Sigmoid colon (tissue), 7 donors: ENCODE data around the gene ARHGAP25. TPM values are rescaled to one million over a fixed set of nuclear protein-coding genes. Genes with fewer than 3 reads are reported as not detected.

Experiments
- DNase-seq: peaks from one replicate; pipeline ENCODE4 v3.0.0-alpha.2; 2019
- H3K27ac ChIP-seq, 4 donors: fragments of 200-600 bp; sonication (generic); one replicate each; pipeline ENCODE4 v1.5.1; 2016 to 2019; ENCODE audit warnings: mild to moderate bottlenecking in 1 of 4
- H3K27me3 ChIP-seq, 3 donors: fragments of 200-600 bp; sonication (generic); one replicate each; pipeline ENCODE4 v1.5.1; 2019; ENCODE audit warnings: mild to moderate bottlenecking in 1 of 3
- H3K36me3 ChIP-seq, 4 donors: fragments of 200-600 bp; sonication (generic); one replicate each; pipeline ENCODE4 v1.5.1; 2016 to 2019
- H3K4me1 ChIP-seq, 4 donors: fragments of 200-600 bp; sonication (generic); one replicate each; pipeline ENCODE4 v1.5.1; 2017 to 2019
- H3K4me3 ChIP-seq, 4 donors: fragments of 200-600 bp; sonication (generic); one replicate each; pipeline ENCODE4 v1.5.1; 2017 to 2019; ENCODE audit warnings: mild to moderate bottlenecking in 2 of 4, moderate library complexity in 1 of 4
- H3K9me3 ChIP-seq, 4 donors: fragments of 200-600 bp in 3 of 4; sonication (generic) in 3 of 4; one replicate each; pipeline versions ENCODE4 v1.5.1 to v1.6.1; 2013 to 2019
- EP300 ChIP-seq, 4 donors: sonication (generic); formaldehyde crosslinking; IDR thresholded peaks; one replicate each; pipeline ENCODE4 v1.6.1; 2017; ENCODE audit warnings: antibody characterized with exemption in 4 of 4
- POLR2A ChIP-seq, 2 donors: fragments of 450-650 bp; IDR thresholded peaks; one replicate each; pipeline ENCODE4 v1.6.1; 2016; ENCODE audit warnings: antibody characterized with exemption in 2 of 2, mild to moderate bottlenecking in 2 of 2, moderate library complexity in 2 of 2
- POLR2AphosphoS5 ChIP-seq, 4 donors: sonication (generic); formaldehyde crosslinking; IDR thresholded peaks; one replicate each; pipeline ENCODE4 v1.6.1; 2017; ENCODE audit warnings: antibody characterized with exemption in 4 of 4
- WGBS, 2 donors: extraction: QIAGEN DNeasy Blood & Tissue Kit; methylation state at CpG; one replicate each; pipeline ENCODE4 v1.1.7; 2013; 5-methylcytosine and 5-hydroxymethylcytosine counted together
- intact Hi-C: fragments of 100-400 bp; cut with DNase I; formaldehyde crosslinking; loops from one replicate; pipeline ENCODE4 v1.15.1; 2023
- polyA plus RNA-seq, 3 donors: library from polyadenylated mRNA; stranded (reverse); fragments of 200-250 nt; gene quantifications; one replicate each; pipeline ENCODE4 v1.2.3, GENCODE V29; 2013
- total RNA-seq, 4 donors: library from RNA; depleted of rRNA; stranded (reverse); fragments of >200 nt; gene quantifications; one replicate each; pipeline ENCODE4 v1.1.0, GENCODE V29; 2016
- TF ChIP-seq, protein P1 (sequence below), 4 experiments: fragments of 450-650 bp in 3 of 4; fragments of 200-600 bp in 1 of 4; IDR thresholded peaks; one replicate each; pipeline ENCODE4 v1.5.1; 2016 to 2019; ENCODE audit warnings: antibody characterized with exemption in 4 of 4, mild to moderate bottlenecking in 3 of 4, moderate library complexity in 2 of 4
- donor health status: healthy with polysubstance abuse.
- donor health status: Bipolar disorder and iron deficiency.
- donor health status: healthy.

Gene ARHGAP25
- total and polyA plus RNA-seq, 7 donors, result 2.6 to 18.1 (median 5.8) TPM

DNA sequence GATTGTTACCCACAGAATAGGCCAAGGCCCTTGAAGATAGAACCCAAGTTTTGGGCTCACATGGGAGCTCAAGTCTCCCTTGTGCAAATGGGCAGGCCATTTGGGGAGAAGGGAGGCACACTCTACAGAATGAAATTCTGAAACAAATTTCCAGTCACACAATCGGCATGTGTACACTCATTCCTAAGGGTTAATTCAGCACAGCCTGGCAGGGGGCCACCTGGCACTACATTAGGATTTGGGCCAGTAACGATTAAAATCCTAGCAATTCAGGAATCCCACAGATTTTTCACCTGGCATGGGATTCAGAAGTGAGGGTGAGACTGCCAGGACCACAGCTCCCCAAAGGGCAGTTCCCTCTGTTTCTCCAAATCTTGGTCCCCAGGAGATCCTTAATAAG is 90.2 kb downstream of the ARHGAP25 start:
- Histone ChIP-seq H3K27me3 (no peaks in the 10 kb centered on the region), H3K4me3 (no peak overlapping the region), H3K36me3 (no peaks in the 10 kb centered on the region), H3K27ac (no peak overlapping the region), H3K9me3 (no peaks in the 10 kb centered on the region), H3K4me1 (peaks cover 0 to 17% (median 15%) of the 10 kb centered on the region in 4 donors)
- no peak for DNase-seq
- intact Hi-C loops, result no loop called here
- TF ChIP-seq POLR2A (IDR thresholded peaks at IDR 0.05) (no peak), POLR2AphosphoS5 (IDR thresholded peaks at IDR 0.05) (no peak), EP300 (IDR thresholded peaks at IDR 0.05) (no peak)
- TF ChIP-seq, protein P1, sequence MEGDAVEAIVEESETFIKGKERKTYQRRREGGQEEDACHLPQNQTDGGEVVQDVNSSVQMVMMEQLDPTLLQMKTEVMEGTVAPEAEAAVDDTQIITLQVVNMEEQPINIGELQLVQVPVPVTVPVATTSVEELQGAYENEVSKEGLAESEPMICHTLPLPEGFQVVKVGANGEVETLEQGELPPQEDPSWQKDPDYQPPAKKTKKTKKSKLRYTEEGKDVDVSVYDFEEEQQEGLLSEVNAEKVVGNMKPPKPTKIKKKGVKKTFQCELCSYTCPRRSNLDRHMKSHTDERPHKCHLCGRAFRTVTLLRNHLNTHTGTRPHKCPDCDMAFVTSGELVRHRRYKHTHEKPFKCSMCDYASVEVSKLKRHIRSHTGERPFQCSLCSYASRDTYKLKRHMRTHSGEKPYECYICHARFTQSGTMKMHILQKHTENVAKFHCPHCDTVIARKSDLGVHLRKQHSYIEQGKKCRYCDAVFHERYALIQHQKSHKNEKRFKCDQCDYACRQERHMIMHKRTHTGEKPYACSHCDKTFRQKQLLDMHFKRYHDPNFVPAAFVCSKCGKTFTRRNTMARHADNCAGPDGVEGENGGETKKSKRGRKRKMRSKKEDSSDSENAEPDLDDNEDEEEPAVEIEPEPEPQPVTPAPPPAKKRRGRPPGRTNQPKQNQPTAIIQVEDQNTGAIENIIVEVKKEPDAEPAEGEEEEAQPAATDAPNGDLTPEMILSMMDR (IDR thresholded peaks at IDR 0.05), result no peak
- 63 to 80% methylated on average over 2 of the region's 2 CpGs for WGBS, 2 donors

DNA sequence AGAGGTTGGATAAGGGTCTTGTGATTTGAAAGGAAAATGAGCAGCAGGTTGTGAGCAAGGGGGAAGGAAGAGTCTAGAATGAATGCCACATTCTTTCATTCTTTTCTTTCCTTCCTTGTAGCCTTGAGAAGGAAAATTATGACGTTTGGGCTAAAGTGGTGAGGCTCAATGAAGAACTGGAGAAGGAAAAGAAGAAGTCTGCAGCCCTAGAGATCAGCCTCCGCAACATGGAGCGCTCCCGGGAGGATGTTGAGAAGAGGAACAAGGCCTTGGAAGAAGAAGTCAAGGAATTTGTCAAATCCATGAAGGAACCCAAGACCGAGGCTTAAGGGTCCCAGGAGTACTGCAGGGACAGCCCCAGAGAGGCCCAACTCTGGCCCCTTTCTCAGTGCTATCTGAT is 91.3 kb downstream of the ARHGAP25 start:
- no peaks in the 10 kb centered on the region for H3K27me3 ChIP-seq
- H3K27ac ChIP-seq, result no peak overlapping the region
- WGBS, 2 donors, result 87 to 89% methylated on average over 5 of the region's 5 CpGs
- peaks cover 0 to 19% (median 18%) of the 10 kb centered on the region in 4 donors for H3K4me1 ChIP-seq
- H3K9me3 ChIP-seq, result no peaks in the 10 kb centered on the region
- TF ChIP-seq, protein P1 (IDR thresholded peaks at IDR 0.05), result no peak
- TF ChIP-seq POLR2AphosphoS5 (IDR thresholded peaks at IDR 0.05), result no peak
- TF ChIP-seq POLR2A (IDR thresholded peaks at IDR 0.05), result no peak
- no peak for TF ChIP-seq EP300 (IDR thresholded peaks at IDR 0.05)
- no peak overlapping the region for H3K4me3 ChIP-seq
- intact Hi-C loops, result no loop called here
- H3K36me3 ChIP-seq, result no peaks in the 10 kb centered on the region
- DNase-seq, result no peak

DNA sequence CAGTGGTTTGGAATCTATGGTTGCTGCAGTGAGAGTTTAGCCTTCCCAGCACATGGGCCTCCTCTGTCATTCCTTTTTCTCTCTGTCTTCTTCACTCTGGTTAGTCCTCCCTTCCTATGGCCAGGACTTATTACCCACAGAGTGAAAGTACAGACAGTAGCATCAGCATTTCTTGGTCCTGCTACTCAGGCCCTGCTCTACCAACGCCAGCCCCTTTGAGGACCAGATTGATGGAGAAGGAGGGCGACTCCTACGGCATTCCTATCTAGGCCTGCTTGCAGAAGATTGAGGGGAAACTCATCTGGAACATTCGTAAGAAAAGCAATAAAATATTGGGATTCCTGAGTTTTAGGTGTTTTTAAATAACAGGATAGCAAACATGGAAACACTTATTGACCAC is 93.1 kb downstream of the ARHGAP25 start:
- TF ChIP-seq, protein P1 (IDR thresholded peaks at IDR 0.05), result no peak
- no peak for TF ChIP-seq EP300 (IDR thresholded peaks at IDR 0.05)
- TF ChIP-seq POLR2AphosphoS5 (IDR thresholded peaks at IDR 0.05), result no peak
- TF ChIP-seq POLR2A (IDR thresholded peaks at IDR 0.05), result no peak
- H3K27me3 ChIP-seq, result no peaks in the 10 kb centered on the region
- no peaks in the 10 kb centered on the region for H3K9me3 ChIP-seq
- H3K27ac ChIP-seq, result no peak overlapping the region
- H3K4me1 ChIP-seq, result peaks cover 0 to 37% (median 35%) of the 10 kb centered on the region in 4 donors
- intact Hi-C loops, result no loop called here
- no peak overlapping the region for H3K4me3 ChIP-seq
- 96 to 97% methylated on average over 4 of the region's 4 CpGs for WGBS, 2 donors
- no peaks in the 10 kb centered on the region for H3K36me3 ChIP-seq
- no peak for DNase-seq

DNA sequence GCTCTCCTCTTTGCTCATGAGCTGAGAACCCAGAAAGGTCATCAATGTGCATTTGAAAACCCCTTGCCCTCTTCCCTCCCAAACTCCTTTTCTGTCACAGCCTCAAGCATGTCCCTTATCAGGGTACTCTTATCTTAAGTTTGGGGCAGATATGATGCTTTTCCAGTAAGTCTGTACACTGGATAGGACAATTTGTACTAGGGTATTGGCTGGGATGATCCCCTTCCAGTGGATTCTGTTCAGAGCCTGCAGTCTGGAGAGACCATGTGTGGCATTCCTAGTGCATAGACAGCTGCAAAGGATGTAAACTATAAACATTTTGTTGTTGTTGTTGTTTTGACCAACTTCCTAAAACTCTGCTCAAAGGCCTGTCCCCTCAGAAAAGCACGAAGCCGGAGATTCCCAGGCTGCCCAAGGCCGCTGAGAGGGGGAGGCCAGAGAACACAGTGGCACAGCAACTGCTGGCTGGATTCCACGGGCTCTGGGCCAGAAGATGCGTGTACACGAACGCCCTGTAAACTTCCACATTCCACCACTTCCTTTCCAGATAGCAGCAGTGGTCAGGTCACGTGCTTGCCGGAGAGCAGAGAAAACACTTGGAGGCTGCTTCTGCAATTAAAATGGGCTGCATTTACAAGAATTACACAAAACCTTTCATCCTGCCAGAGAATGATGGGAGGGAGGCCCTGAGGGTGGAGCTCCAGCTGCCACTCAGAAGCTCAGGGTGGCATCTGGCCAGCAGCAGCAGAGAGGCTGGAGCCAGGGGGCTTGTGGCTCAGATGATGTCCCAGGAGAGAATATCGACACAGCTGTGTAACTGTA is 94.5 kb downstream of the ARHGAP25 start:
- peak overlapping the region; percentile 59 to 83 (median 78) for H3K27ac ChIP-seq

More for the DNA sequence above, 94.5 kb downstream of the ARHGAP25 start:
- WGBS, 2 donors, result 2 to 3% methylated on average over 10 of the region's 10 CpGs
- H3K4me3 ChIP-seq, result peak overlapping the region in 1 of 4 donors; percentile 16
- H3K36me3 ChIP-seq, result no peaks in the 10 kb centered on the region
- no peaks in the 10 kb centered on the region for H3K27me3 ChIP-seq
- H3K9me3 ChIP-seq, result no peaks in the 10 kb centered on the region
- peaks cover 0 to 37% (median 37%) of the 10 kb centered on the region in 4 donors for H3K4me1 ChIP-seq
- DNase-seq, result peak; percentile 96
- intact Hi-C loops, result no loop called here
- TF ChIP-seq POLR2A (IDR thresholded peaks at IDR 0.05) (no peak), POLR2AphosphoS5 (IDR thresholded peaks at IDR 0.05) (peak; percentile 16 to 86 (median 70)), EP300 (IDR thresholded peaks at IDR 0.05) (peak in 1 of 4 donors; percentile 55)
- TF ChIP-seq, protein P1 (IDR thresholded peaks at IDR 0.05), result no peak
